Trophoblast cell (in vitro differentiated cells and primary cell): ENCODE data around the gene ANKRD45.

Experiments used
- DNase-seq, 2 donors: peaks; one replicate each; pipeline ENCODE4 v3.0.0-alpha.2; 2016
- H2AFZ ChIP-seq: 2 replicates; pipeline ENCODE4 v1.6.1; 2013; ENCODE audit warnings: low read length, moderate library complexity, mild to moderate bottlenecking; ENCODE audit not compliant: insufficient read depth, poor library complexity
- H2AK5ac ChIP-seq: 2 replicates; pipeline ENCODE4 v1.6.1; 2013; ENCODE audit warnings: mild to moderate bottlenecking, low read length
- H2BK120ac ChIP-seq: 2 replicates; pipeline ENCODE4 v1.6.1; 2013; ENCODE audit warnings: low read length, mild to moderate bottlenecking, moderate library complexity; ENCODE audit not compliant: insufficient read depth, poor library complexity
- H2BK12ac ChIP-seq: 2 replicates; pipeline ENCODE4 v1.6.1; 2013; ENCODE audit warnings: mild to moderate bottlenecking, low read length, moderate library complexity
- H2BK5ac ChIP-seq: 2 replicates; pipeline ENCODE4 v1.6.1; 2013; ENCODE audit warnings: low read length, low read depth, moderate library complexity, mild to moderate bottlenecking; ENCODE audit not compliant: poor library complexity
- H3K14ac ChIP-seq: 2 replicates; pipeline ENCODE4 v1.6.1; 2013; ENCODE audit warnings: mild to moderate bottlenecking, low read length
- H3K18ac ChIP-seq: 2 replicates; pipeline ENCODE4 v1.6.1; 2013; ENCODE audit warnings: mild to moderate bottlenecking, low read length
- H3K23ac ChIP-seq: 2 replicates; pipeline ENCODE4 v1.6.1; 2013; ENCODE audit warnings: low read length
- H3K27ac ChIP-seq: 2 replicates; pipeline ENCODE4 v1.5.1; 2013; ENCODE audit warnings: low read depth, mild to moderate bottlenecking, inconsistent platforms, low read length, moderate library complexity
- H3K27me3 ChIP-seq: 2 replicates; pipeline ENCODE4 v1.6.1; 2013; ENCODE audit warnings: inconsistent platforms, mild to moderate bottlenecking, low read length, moderate library complexity; ENCODE audit not compliant: insufficient read depth
- H3K36me3 ChIP-seq, 2 experiments: 1 replicate in 1 of 2; 2 replicates in 1 of 2; pipeline ENCODE4 v1.6.1; 2013; ENCODE audit warnings: low read length in 2 of 2, mild to moderate bottlenecking in 2 of 2, moderate library complexity in 1 of 2; ENCODE audit not compliant: insufficient read depth in 2 of 2, control insufficient read depth in 1 of 2
- H3K4ac ChIP-seq: 2 replicates; pipeline ENCODE4 v1.6.1; 2013; ENCODE audit warnings: low read depth, mild to moderate bottlenecking, low read length, moderate library complexity
- H3K4me1 ChIP-seq, 2 experiments: 1 replicate in 1 of 2; 2 replicates in 1 of 2; pipeline ENCODE4 v1.6.1; 2013; ENCODE audit warnings: low read length in 2 of 2, mild to moderate bottlenecking in 2 of 2, moderate library complexity in 1 of 2; ENCODE audit not compliant: insufficient read depth in 2 of 2, control insufficient read depth in 1 of 2
- H3K4me2 ChIP-seq: 2 replicates; pipeline ENCODE4 v1.6.1; 2013; ENCODE audit warnings: inconsistent platforms, mild to moderate bottlenecking, low read length, moderate library complexity
- H3K4me3 ChIP-seq: 2 replicates; pipeline ENCODE4 v1.5.1; 2013; ENCODE audit warnings: mild to moderate bottlenecking, low read depth, low read length, inconsistent platforms
- H3K79me1 ChIP-seq: one replicate; pipeline ENCODE4 v1.6.1; 2013; ENCODE audit warnings: low read length
- H3K79me2 ChIP-seq: 2 replicates; pipeline ENCODE4 v1.6.1; 2013; ENCODE audit warnings: low read length, mild to moderate bottlenecking; ENCODE audit not compliant: control insufficient read depth, insufficient read depth, poor library complexity
- H3K9ac ChIP-seq: 2 replicates; pipeline ENCODE4 v1.6.1; 2013; ENCODE audit warnings: mild to moderate bottlenecking, low read length
- H3K9me3 ChIP-seq: 2 replicates; pipeline ENCODE4 v1.6.1; 2013; ENCODE audit warnings: low read depth, mild to moderate bottlenecking, control low read depth, inconsistent platforms, low read length; ENCODE audit not compliant: insufficient read depth
- H4K12ac ChIP-seq: 2 replicates; pipeline ENCODE4 v1.6.1; 2013; ENCODE audit warnings: low read depth, mild to moderate bottlenecking, low read length, moderate library complexity
- H4K8ac ChIP-seq: 2 replicates; pipeline ENCODE4 v1.6.1; 2013; ENCODE audit warnings: low read depth, mild to moderate bottlenecking, low read length, moderate library complexity
- H4K91ac ChIP-seq: one replicate; pipeline ENCODE4 v1.6.1; 2013; ENCODE audit warnings: low read depth, mild to moderate bottlenecking, low read length, moderate library complexity
- WGBS: extraction: QIAGEN DNeasy Blood & Tissue Kit; methylation state at CpG from one replicate; pipeline ENCODE4 v1.1.7; 2013; ENCODE audit warnings: missing lambda C conversion rate; ENCODE audit not compliant: insufficient read length, insufficient coverage; ENCODE audit errors: extremely low coverage; 5-methylcytosine and 5-hydroxymethylcytosine counted together

Gene ANKRD45

GRCh38 chr1:173661763-173662162, 7.9 kb downstream of the ANKRD45 start:
- Histone ChIP-seq H3K36me3 (no peaks in the 10 kb centered on the region), H3K4me3 (no peak overlapping the region), H4K8ac (no peak overlapping the region), H3K4me1 (no peaks in the 10 kb centered on the region), H3K27ac (no peak overlapping the region), H3K79me1 (no peaks in the 10 kb centered on the region), H2BK120ac (no peak overlapping the region), H4K91ac (no peak overlapping the region), H3K23ac (no peak overlapping the region), H3K79me2 (no peaks in the 10 kb centered on the region), H2AK5ac (no peak overlapping the region), H2BK5ac (no peak overlapping the region), H3K18ac (no peak overlapping the region), H2BK12ac (no peak overlapping the region), H3K9ac (no peak overlapping the region), H3K14ac (no peak overlapping the region), H3K27me3 (no peaks in the 10 kb centered on the region), H3K4me2 (no peak overlapping the region), H3K4ac (no peak overlapping the region), H4K12ac (no peak overlapping the region), H2AFZ (no peak overlapping the region), H3K9me3 (no peaks in the 10 kb centered on the region)
- no CpG with 5 or more reads among the region's 1 CpG for WGBS
- no peak for DNase-seq

GRCh38 chr1:173661271-173661670, 8.4 kb downstream of the ANKRD45 start:
- Histone ChIP-seq H3K14ac (no peak overlapping the region), H3K79me2 (no peaks in the 10 kb centered on the region), H3K4me1 (no peaks in the 10 kb centered on the region), H3K4me2 (no peak overlapping the region), H2AFZ (no peak overlapping the region), H4K8ac (no peak overlapping the region), H4K12ac (no peak overlapping the region), H3K9me3 (no peaks in the 10 kb centered on the region), H3K36me3 (no peaks in the 10 kb centered on the region), H2BK5ac (no peak overlapping the region), H3K23ac (no peak overlapping the region), H2BK12ac (no peak overlapping the region), H2BK120ac (no peak overlapping the region), H3K27ac (no peak overlapping the region), H3K4ac (no peak overlapping the region), H3K27me3 (no peaks in the 10 kb centered on the region), H3K18ac (no peak overlapping the region), H4K91ac (no peak overlapping the region), H3K4me3 (no peak overlapping the region), H3K79me1 (no peaks in the 10 kb centered on the region), H3K9ac (no peak overlapping the region), H2AK5ac (no peak overlapping the region)
- WGBS: no CpG with 5 or more reads among the region's 1 CpG
- no peak for DNase-seq

- Histone ChIP-seq H3K36me3 (peaks cover 0 to 2% of the 10 kb centered on the region in 2 experiments), H2BK120ac (no peak overlapping the region), H2BK12ac (no peak overlapping the region), H3K4ac (no peak overlapping the region), H3K4me2 (no peak overlapping the region), H3K79me2 (no peaks in the 10 kb centered on the region), H3K79me1 (no peaks in the 10 kb centered on the region), H3K27me3 (no peaks in the 10 kb centered on the region), H4K8ac (no peak overlapping the region), H3K23ac (no peak overlapping the region), H4K91ac (no peak overlapping the region), H3K4me1 (no peaks in the 10 kb centered on the region), H2BK5ac (no peak overlapping the region), H3K27ac (no peak overlapping the region), H3K9me3 (peaks cover 6% of the 10 kb centered on the region), H3K4me3 (no peak overlapping the region), H3K14ac (no peak overlapping the region), H4K12ac (no peak overlapping the region), H3K9ac (no peak overlapping the region), H2AFZ (no peak overlapping the region), H2AK5ac (no peak overlapping the region), H3K18ac (no peak overlapping the region)
- DNase-seq: no peak
- no CpG with 5 or more reads among the region's 2 CpGs for WGBS
Measured at GRCh38 chr1:173660306-173660705, 9.3 kb downstream of the ANKRD45 start.

- no peaks in the 10 kb centered on the region for H3K4me1 ChIP-seq
- H3K36me3 ChIP-seq: no peaks in the 10 kb centered on the region
- no peak overlapping the region for H3K4me2 ChIP-seq
- no peak overlapping the region for H3K18ac ChIP-seq
- no peak overlapping the region for H3K27ac ChIP-seq
- H2BK120ac ChIP-seq: no peak overlapping the region
- no peaks in the 10 kb centered on the region for H3K79me2 ChIP-seq
- DNase-seq: no peak
- H2AK5ac ChIP-seq: no peak overlapping the region
- H4K12ac ChIP-seq: no peak overlapping the region
- H4K8ac ChIP-seq: no peak overlapping the region
- no peak overlapping the region for H3K9ac ChIP-seq
- no peaks in the 10 kb centered on the region for H3K27me3 ChIP-seq
- no peak overlapping the region for H3K4me3 ChIP-seq
- no peak overlapping the region for H3K14ac ChIP-seq
- H3K79me1 ChIP-seq: no peaks in the 10 kb centered on the region
- no peaks in the 10 kb centered on the region for H3K9me3 ChIP-seq
- no peak overlapping the region for H3K4ac ChIP-seq
- H2BK5ac ChIP-seq: no peak overlapping the region
- no peak overlapping the region for H2BK12ac ChIP-seq
- no peak overlapping the region for H2AFZ ChIP-seq
- no peak overlapping the region for H4K91ac ChIP-seq
- no peak overlapping the region for H3K23ac ChIP-seq
Measured at GRCh38 chr1:173648880-173649605, 20.6 kb downstream of the ANKRD45 start.
